HepG2 (cell line): ENCODE measurements around the gene DYNC2H1. TPM values are rescaled to one million over a fixed set of nuclear protein-coding genes. Genes with fewer than 3 reads are reported as not detected.
A peak's percentile ranks its signal among the peaks of the same experiment; 100 is the strongest.

ENCODE experiments used
- AGO1 ChIP-seq: fragments of 200-400 bp; formaldehyde crosslinking; IDR thresholded peaks from 2 replicates; pipeline ENCODE4 v1.6.1; 2017; ENCODE audit warnings: mild to moderate bottlenecking, low read depth, low read length, moderate library complexity; ENCODE audit not compliant: poor library complexity, severe bottlenecking
- ATF7 ChIP-seq, 2 experiments: fragments of 450-650 bp in 1 of 2; sonication (generic) in 1 of 2; formaldehyde crosslinking in 1 of 2; IDR thresholded peaks; 2 replicates each; pipeline versions ENCODE4 v1.4.0 to v1.6.1; 2016 to 2020; ENCODE audit warnings: antibody characterized with exemption in 1 of 2, mild to moderate bottlenecking in 1 of 2, missing genetic modification reagents in 1 of 2
- BATF2 ChIP-seq: sonication (generic); formaldehyde crosslinking; IDR thresholded peaks from 2 replicates; pipeline ENCODE4 v1.8.0; 2022; ENCODE audit warnings: mild to moderate bottlenecking, missing genetic modification reagents, moderate library complexity
- CCDC6 ChIP-seq: sonication (generic); formaldehyde crosslinking; IDR thresholded peaks from 2 replicates; pipeline ENCODE4 v1.8.1; 2022; ENCODE audit warnings: mild to moderate bottlenecking, missing genetic modification reagents, moderate library complexity
- DMAP1 ChIP-seq: IDR thresholded peaks from 2 replicates; pipeline ENCODE4 v1.6.1; 2016
- FOSL2 ChIP-seq: sonication (generic); formaldehyde crosslinking; IDR thresholded peaks from 2 replicates; pipeline ENCODE4 v1.4.0; 2020; ENCODE audit warnings: missing genetic modification reagents
- KLF9 ChIP-seq: IDR thresholded peaks from 2 replicates; pipeline ENCODE4 v1.6.1; 2016; ENCODE audit warnings: low read depth
- MLX ChIP-seq: IDR thresholded peaks from 2 replicates; pipeline ENCODE4 v1.6.1; 2016
- MTF1 ChIP-seq: sonication (generic); formaldehyde crosslinking; IDR thresholded peaks from 2 replicates; pipeline ENCODE4 v1.5.0; 2020; ENCODE audit warnings: missing genetic modification reagents
- PHF20 ChIP-seq: sonication (generic); formaldehyde crosslinking; IDR thresholded peaks from 2 replicates; pipeline ENCODE4 v1.5.0; 2020; ENCODE audit warnings: mild to moderate bottlenecking, missing genetic modification reagents
- ZKSCAN8 ChIP-seq: IDR thresholded peaks from 2 replicates; pipeline ENCODE4 v1.6.1; 2016; ENCODE audit warnings: borderline replicate concordance, missing genetic modification reagents, missing compliant biosample characterization
- ZMYM4 ChIP-seq: sonication (generic); formaldehyde crosslinking; IDR thresholded peaks from 2 replicates; pipeline ENCODE4 v1.8.1; 2023; ENCODE audit warnings: mild to moderate bottlenecking, missing genetic modification reagents
- ZNF124 ChIP-seq: sonication (generic); formaldehyde crosslinking; IDR thresholded peaks from 2 replicates; pipeline ENCODE4 v1.4.0; 2020; ENCODE audit warnings: missing genetic modification reagents
- ZNF256 ChIP-seq: sonication (generic); formaldehyde crosslinking; conservative IDR thresholded peaks from 2 replicates; pipeline ENCODE4 v1.4.0; 2020; ENCODE audit warnings: missing genetic modification reagents
- ZNF343 ChIP-seq: sonication (generic); formaldehyde crosslinking; IDR thresholded peaks from 2 replicates; pipeline ENCODE4 v1.4.0; 2020; ENCODE audit warnings: mild to moderate bottlenecking, missing genetic modification reagents
- ZNF563 ChIP-seq: sonication (generic); formaldehyde crosslinking; IDR thresholded peaks from 2 replicates; pipeline ENCODE4 v1.8.0; 2022; ENCODE audit warnings: mild to moderate bottlenecking, moderate library complexity, missing genetic modification reagents
- ZNF674 ChIP-seq: sonication (generic); formaldehyde crosslinking; IDR thresholded peaks from 2 replicates; pipeline ENCODE4 v1.5.0; 2020; ENCODE audit warnings: low read depth, mild to moderate bottlenecking, missing genetic modification reagents
- ZNF7 ChIP-seq: IDR thresholded peaks from 2 replicates; pipeline ENCODE4 v1.6.1; 2016; ENCODE audit warnings: missing biosample characterization, missing genetic modification reagents
- ZNF800 ChIP-seq: sonication (generic); formaldehyde crosslinking; IDR thresholded peaks from 2 replicates; pipeline ENCODE4 v1.4.0; 2020; ENCODE audit warnings: missing genetic modification reagents
- ZSCAN22 ChIP-seq: sonication (generic); formaldehyde crosslinking; IDR thresholded peaks from 2 replicates; pipeline ENCODE4 v1.4.0; 2020; ENCODE audit warnings: mild to moderate bottlenecking, missing genetic modification reagents
- ZXDC ChIP-seq: sonication (generic); formaldehyde crosslinking; IDR thresholded peaks from 2 replicates; pipeline ENCODE4 v1.5.0; 2020; ENCODE audit warnings: mild to moderate bottlenecking, missing genetic modification reagents
- polyA plus RNA-seq, 8 experiments: library from polyadenylated mRNA; depleted of rRNA in 3 of 8; stranded (reverse) in 7 of 8; unstranded in 1 of 8; fragments of >200 nt; fragmentation: Illumina TruSeq in 4 of 8; extraction: Trizol in 4 of 8; gene quantifications; 2 replicates each; pipeline versions ENCODE4 v1.2.1 to v1.2.3, GENCODE V29; 2011 to 2016; ENCODE audit warnings: low read depth in 4 of 8, missing spikeins in 1 of 8, mixed read lengths in 1 of 8; ENCODE audit not compliant: insufficient read depth in 1 of 8
- total RNA-seq, 5 experiments: library from RNA; depleted of rRNA; stranded (reverse); fragments of >200 nt; fragmentation: Illumina TruSeq; extraction: Trizol; gene quantifications; 2 replicates each; pipeline ENCODE4 v1.2.3, GENCODE V29; 2016; ENCODE audit warnings: low read depth in 1 of 5
- TF ChIP-seq, protein P1 (sequence below): sonication (generic); formaldehyde crosslinking; IDR thresholded peaks from 2 replicates; pipeline ENCODE4 v1.5.1; 2020; ENCODE audit warnings: missing genetic modification reagents, mild to moderate bottlenecking, borderline replicate concordance

Gene DYNC2H1
- total and polyA plus RNA-seq, 2 of the 13 experiments (the other 11 are each of a cell fraction or from before 2014, with no cell fraction given) = 0.49 to 0.66 TPM

DNA sequence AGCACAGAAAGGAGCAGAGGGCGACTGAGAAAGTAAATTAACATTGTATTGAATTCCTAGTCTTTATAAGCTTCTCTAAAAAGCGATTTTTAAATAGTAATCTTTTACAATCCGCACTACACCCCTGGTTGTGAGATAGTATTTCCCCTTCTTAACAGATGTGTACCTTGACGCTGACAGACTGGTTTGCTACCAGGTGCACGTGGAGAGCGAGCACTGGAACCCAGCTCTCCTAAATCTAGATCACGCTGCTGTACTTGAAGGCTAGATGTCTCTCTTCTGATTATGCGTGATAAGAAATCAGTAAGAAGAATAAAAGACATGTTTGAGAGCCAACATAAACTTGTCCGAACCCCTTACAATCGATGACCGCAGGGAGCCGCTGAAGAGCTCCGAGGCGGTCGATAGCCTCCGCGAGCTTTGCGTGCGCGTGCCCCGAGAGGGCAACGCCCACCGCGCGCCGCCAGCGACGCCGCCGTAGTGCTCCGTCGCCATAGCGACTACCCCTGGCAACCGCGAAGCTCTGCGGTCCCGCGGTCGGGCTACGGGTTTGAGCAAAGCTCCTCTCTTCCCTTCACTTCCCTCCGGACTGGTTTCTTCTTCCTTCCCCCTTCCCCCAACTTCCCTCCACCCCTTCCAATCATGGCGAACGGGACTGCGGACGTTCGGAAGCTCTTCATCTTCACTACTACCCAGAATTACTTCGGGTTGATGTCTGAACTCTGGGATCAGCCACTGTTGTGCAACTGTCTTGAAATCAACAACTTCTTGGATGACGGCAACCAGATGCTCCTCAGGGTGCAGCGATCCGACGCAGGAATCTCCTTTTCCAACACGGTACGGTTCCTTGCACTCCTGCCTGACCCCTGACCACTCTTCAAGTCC is at the start of gene DYNC2H1 (continued):
- TF ChIP-seq BATF2 (CRISPR knock-in tag) = no peak
- no peak for TF ChIP-seq ZNF256 (CRISPR knock-in tag)
- TF ChIP-seq ZKSCAN8 = no peak
- TF ChIP-seq AGO1 = no peak
- TF ChIP-seq, protein P1, sequence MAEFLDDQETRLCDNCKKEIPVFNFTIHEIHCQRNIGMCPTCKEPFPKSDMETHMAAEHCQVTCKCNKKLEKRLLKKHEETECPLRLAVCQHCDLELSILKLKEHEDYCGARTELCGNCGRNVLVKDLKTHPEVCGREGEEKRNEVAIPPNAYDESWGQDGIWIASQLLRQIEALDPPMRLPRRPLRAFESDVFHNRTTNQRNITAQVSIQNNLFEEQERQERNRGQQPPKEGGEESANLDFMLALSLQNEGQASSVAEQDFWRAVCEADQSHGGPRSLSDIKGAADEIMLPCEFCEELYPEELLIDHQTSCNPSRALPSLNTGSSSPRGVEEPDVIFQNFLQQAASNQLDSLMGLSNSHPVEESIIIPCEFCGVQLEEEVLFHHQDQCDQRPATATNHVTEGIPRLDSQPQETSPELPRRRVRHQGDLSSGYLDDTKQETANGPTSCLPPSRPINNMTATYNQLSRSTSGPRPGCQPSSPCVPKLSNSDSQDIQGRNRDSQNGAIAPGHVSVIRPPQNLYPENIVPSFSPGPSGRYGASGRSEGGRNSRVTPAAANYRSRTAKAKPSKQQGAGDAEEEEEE = no peak
- TF ChIP-seq MTF1 (CRISPR knock-in tag) = no peak
- TF ChIP-seq ZNF124 (CRISPR knock-in tag) = no peak
- no peak for TF ChIP-seq ZNF674 (CRISPR knock-in tag)
- TF ChIP-seq ZNF343 = 0 out of 2 replicates have a peak, but pooled peaks have one; percentile 35
- TF ChIP-seq MLX (CRISPR knock-in tag) = no peak
- TF ChIP-seq ZNF800 (CRISPR knock-in tag) = 0 out of 2 replicates have a peak, but pooled peaks have one; percentile 48
- TF ChIP-seq ATF7 (IDR thresholded peaks at IDR 0.05) = no peak
- no peak for TF ChIP-seq ATF7 (CRISPR knock-in tag; IDR thresholded peaks at IDR 0.05)
- no peak for TF ChIP-seq ZSCAN22 (CRISPR knock-in tag)
- TF ChIP-seq FOSL2 (CRISPR knock-in tag) = peak; percentile 29; the same call in 1 of the 2 replicates
- TF ChIP-seq ZMYM4 (CRISPR knock-in tag) = peak; percentile 97
- no peak for TF ChIP-seq ZNF563 (CRISPR knock-in tag)
- no peak for TF ChIP-seq ZXDC (CRISPR knock-in tag)
- 0 out of 2 replicates have a peak, but pooled peaks have one; percentile 45 for TF ChIP-seq PHF20
- 0 out of 2 replicates have a peak, but pooled peaks have one; percentile 57 for TF ChIP-seq CCDC6
- no peak for TF ChIP-seq ZNF7 (CRISPR knock-in tag)
- peak; percentile 40; the same call in 1 of the 2 replicates for TF ChIP-seq DMAP1 (CRISPR knock-in tag)
- 0 out of 2 replicates have a peak, but pooled peaks have one; percentile 62 for TF ChIP-seq KLF9 (CRISPR knock-in tag)
